Choroid plexus epithelial cell (primary cell): ENCODE measurements around the gene INHBA.

Experiments
- DNase-seq: peaks from one replicate; pipeline ENCODE4 v3.0.0-alpha.2; 2010; ENCODE audit warnings: low read depth
- H3K4me3 ChIP-seq: 2 replicates; pipeline ENCODE4 v1.5.1; 2011; ENCODE audit warnings: low read depth, mild to moderate bottlenecking, control low read depth, low read length, moderate library complexity
- CTCF ChIP-seq: conservative IDR thresholded peaks from 2 replicates; pipeline ENCODE4 v1.5.1; 2011; ENCODE audit warnings: low read depth, mild to moderate bottlenecking, control low read depth, inconsistent platforms, low read length, moderate library complexity

The INHBA gene

GRCh38 chr7:41716691-41717090, 13.8 kb upstream of the INHBA start:
- TF ChIP-seq CTCF = no peak

DNA sequence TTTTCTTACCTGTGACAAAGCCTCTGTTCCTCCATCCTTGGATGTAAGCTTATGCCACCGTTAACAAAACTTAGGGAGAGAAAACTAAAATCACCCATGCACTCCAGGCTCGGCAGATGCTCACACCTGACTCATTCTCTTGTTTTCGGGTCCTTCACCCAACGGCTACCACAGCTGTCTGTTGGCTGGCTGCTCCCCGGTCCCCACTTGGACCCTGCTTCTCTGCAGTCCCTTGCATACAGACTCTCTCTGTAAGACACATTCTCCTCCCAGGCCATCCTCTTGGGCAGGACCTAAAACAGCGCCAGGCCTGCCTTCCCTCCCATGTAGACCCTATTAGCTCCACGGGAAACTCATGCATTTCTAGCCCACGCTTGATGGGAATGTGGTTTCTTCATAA, 12.1 kb upstream of the INHBA start:
- no peak for TF ChIP-seq CTCF
- no peak for DNase-seq
- no peak overlapping the region for H3K4me3 ChIP-seq

More at GRCh38 chr7:41716691-41717090, 13.8 kb upstream of the INHBA start:
- H3K4me3 ChIP-seq = no peak overlapping the region
- no peak for DNase-seq

- TF ChIP-seq CTCF = peak; percentile 73
- no peak overlapping the region for H3K4me3 ChIP-seq
- peak; percentile 54 for DNase-seq
Observed at GRCh38 chr7:41711283-41712064, 8.6 kb upstream of the INHBA start.

DNA sequence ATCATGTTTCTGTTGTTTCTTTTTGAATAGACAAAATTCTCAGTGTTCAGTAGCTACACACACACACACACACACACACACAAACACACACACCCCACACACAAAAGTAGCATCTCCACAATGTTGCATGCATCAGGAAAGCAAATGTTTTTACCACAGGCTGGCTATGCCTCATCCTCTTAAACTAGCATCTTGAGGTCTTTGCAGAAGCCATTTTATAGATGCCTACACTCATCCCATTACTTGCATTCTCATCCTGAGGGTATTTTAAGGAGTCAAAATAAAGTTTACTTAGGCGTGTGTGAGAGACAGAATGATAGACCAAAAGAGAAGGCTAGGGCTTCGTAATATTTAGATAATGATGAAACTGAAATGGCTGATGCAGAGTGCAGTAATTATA, 7.9 kb upstream of the INHBA start:
- no peak for DNase-seq
- no peak for TF ChIP-seq CTCF
- H3K4me3 ChIP-seq = no peak overlapping the region

GRCh38 chr7:41709621-41710020, 6.7 kb upstream of the INHBA start:
- H3K4me3 ChIP-seq = no peak overlapping the region
- TF ChIP-seq CTCF = no peak
- peak; percentile 73 for DNase-seq

DNA sequence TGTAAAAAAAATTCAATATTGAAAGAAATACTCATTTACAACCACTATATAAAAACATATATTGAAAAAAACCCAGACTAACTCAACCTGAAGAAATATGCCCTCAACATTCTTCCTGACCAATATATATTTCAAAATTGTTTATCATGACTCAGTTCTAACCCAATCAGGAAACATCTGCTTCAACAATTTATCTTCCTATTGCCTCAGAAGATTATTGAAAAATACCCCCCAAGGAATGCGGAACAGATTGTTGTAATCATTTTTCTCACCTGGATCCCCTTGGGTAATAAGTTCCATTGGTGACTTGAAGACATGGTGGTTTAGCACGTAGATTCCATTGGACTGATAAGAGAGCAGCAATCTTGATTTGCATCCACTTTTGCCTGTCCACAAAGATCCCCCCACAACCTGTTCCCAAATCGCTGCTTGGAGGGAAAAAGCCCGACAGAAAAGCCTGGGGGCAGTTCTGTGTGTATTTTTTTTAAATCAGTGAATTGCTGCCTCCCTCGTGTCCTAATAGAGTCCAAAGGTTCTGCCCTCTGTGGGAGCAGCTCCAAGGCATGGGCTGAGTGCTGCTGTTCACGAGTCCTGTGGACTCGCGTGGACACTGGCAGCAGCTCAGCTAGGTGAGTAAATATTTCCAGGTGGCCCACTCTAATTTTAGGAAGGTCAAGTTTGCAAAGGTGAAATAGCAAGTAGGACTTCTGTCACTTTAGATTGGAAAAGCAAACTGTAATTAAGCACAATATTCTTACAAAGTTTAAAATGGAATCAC, 5.9 kb upstream of the INHBA start:
- H3K4me3 ChIP-seq = no peak overlapping the region
- no peak for DNase-seq
- TF ChIP-seq CTCF = no peak
